HG02610 (cell line): ENCODE data around the gene COL28A1.
"Not testable (repeated sequence)": the region's sequence is repeated elsewhere in the genome, so short reads cannot be mapped to it uniquely, and the experiment has no call there.

ENCODE experiments used
- ATAC-seq: cut with Tn5 transposase; IDR thresholded peaks from one replicate; pipeline ENCODE4 v1.9.1; 2021; ENCODE audit warnings: mild to moderate bottlenecking, moderate library complexity; ENCODE audit not compliant: unreplicated experiment

COL28A1 gene

GRCh38 chr7:7562736-7563135 lies 27.1 kb upstream of the COL28A1 start:
- no peak for ATAC-seq

- ATAC-seq = not testable (repeated sequence)
These were observed 25.9 kb upstream of the COL28A1 start for GRCh38 chr7:7561591-7561990.

GRCh38 chr7:7557252-7557651 lies 21.6 kb upstream of the COL28A1 start:
- no peak for ATAC-seq

GRCh38 chr7:7556852-7557251 lies 21.2 kb upstream of the COL28A1 start:
- no peak for ATAC-seq

- no peak for ATAC-seq
These were observed 19.2 kb upstream of the COL28A1 start for GRCh38 chr7:7554649-7555575.

- no peak for ATAC-seq
These were observed 18.4 kb upstream of the COL28A1 start for GRCh38 chr7:7554021-7554432.

- ATAC-seq = no peak
These were observed 17.7 kb upstream of the COL28A1 start for GRCh38 chr7:7553386-7553785.

GRCh38 chr7:7552199-7552598 lies 16.5 kb upstream of the COL28A1 start:
- no peak for ATAC-seq

GRCh38 chr7:7550663-7551062 lies 15.0 kb upstream of the COL28A1 start:
- ATAC-seq = no peak

GRCh38 chr7:7548407-7548806 lies 12.7 kb upstream of the COL28A1 start:
- ATAC-seq = no peak

GRCh38 chr7:7542251-7542835 lies 6.7 kb upstream of the COL28A1 start:
- no peak for ATAC-seq

- no peak for ATAC-seq
These were observed 4.0 kb upstream of the COL28A1 start for GRCh38 chr7:7539711-7540110.

GRCh38 chr7:7539152-7539551 lies 3.5 kb upstream of the COL28A1 start:
- ATAC-seq = no peak

- ATAC-seq = no peak
These were observed 2.0 kb upstream of the COL28A1 start for GRCh38 chr7:7537711-7538110.

- ATAC-seq = no peak
These were observed 835 bp upstream of the COL28A1 start for GRCh38 chr7:7536396-7537019.

GRCh38 chr7:7533831-7534430 lies 1.7 kb downstream of the COL28A1 start:
- ATAC-seq = no peak

- no peak for ATAC-seq
These were observed 6.3 kb downstream of the COL28A1 start for GRCh38 chr7:7529328-7529727.

GRCh38 chr7:7527047-7527446 lies 8.6 kb downstream of the COL28A1 start:
- ATAC-seq = no peak

GRCh38 chr7:7526006-7526405 lies 9.7 kb downstream of the COL28A1 start:
- ATAC-seq = no peak

GRCh38 chr7:7524121-7524520 lies 11.6 kb downstream of the COL28A1 start:
- ATAC-seq = no peak

GRCh38 chr7:7522421-7522820 lies 13.3 kb downstream of the COL28A1 start:
- no peak for ATAC-seq
